Measurements from ENCODE around the gene NAB1. TPM values are rescaled to one million over a fixed set of nuclear protein-coding genes. Genes with fewer than 3 reads are reported as not detected.

Gene NAB1
- total RNA-seq, 1 experiment from 2014 or later: 17.0 TPM

DNA sequence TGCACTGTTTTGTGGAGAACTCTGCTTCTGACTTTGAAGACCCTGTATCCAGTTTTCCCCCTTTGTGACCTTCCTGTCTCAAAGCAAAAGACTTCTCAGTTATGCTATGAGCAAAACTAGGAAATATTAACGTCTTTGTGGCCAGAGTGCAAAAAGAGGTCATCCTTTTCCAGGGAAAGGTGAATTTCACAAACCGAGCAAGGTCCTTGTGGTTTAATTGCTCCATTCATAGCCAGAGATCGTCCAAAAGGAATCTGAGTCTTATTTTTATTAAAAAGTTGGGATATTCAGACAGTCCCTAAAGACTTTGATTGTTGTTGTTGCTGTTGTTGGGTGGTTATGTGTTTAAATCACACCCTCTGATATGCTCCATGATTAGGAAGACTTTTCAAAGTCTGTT, 77.4 kb downstream of the NAB1 start:
- CTCF ChIA-PET: no interaction called here
- POLR2A ChIA-PET (ENCODE audit: unreplicated experiment): no interaction called here

GRCh38 chr2:190736355-190736754, 87.5 kb downstream of the NAB1 start:
- DNase-seq: no peak
- H3F3A ChIP-seq (ENCODE audit: insufficient read depth, low read depth): no peaks in the 10 kb centered on the region
- no peak for TF ChIP-seq EZH2 (IDR thresholded peaks at IDR 0.05; ENCODE audit: low read depth)
- TF ChIP-seq, protein P1, sequence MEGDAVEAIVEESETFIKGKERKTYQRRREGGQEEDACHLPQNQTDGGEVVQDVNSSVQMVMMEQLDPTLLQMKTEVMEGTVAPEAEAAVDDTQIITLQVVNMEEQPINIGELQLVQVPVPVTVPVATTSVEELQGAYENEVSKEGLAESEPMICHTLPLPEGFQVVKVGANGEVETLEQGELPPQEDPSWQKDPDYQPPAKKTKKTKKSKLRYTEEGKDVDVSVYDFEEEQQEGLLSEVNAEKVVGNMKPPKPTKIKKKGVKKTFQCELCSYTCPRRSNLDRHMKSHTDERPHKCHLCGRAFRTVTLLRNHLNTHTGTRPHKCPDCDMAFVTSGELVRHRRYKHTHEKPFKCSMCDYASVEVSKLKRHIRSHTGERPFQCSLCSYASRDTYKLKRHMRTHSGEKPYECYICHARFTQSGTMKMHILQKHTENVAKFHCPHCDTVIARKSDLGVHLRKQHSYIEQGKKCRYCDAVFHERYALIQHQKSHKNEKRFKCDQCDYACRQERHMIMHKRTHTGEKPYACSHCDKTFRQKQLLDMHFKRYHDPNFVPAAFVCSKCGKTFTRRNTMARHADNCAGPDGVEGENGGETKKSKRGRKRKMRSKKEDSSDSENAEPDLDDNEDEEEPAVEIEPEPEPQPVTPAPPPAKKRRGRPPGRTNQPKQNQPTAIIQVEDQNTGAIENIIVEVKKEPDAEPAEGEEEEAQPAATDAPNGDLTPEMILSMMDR (conservative IDR thresholded peaks at IDR 0.05): no peak
- H4K20me1 ChIP-seq (ENCODE audit: insufficient read depth): no peaks in the 10 kb centered on the region
- no peaks in the 10 kb centered on the region for H3K4me1 ChIP-seq (replicated peaks; ENCODE audit: insufficient read depth)
- H3K4me3 ChIP-seq: no peak overlapping the region
- ChIA-PET POLR2A (ENCODE audit: unreplicated experiment) (no interaction called here), CTCF (no interaction called here)
- H3K27me3 ChIP-seq (ENCODE audit: insufficient read depth, low read depth): no peaks in the 10 kb centered on the region
- no peak overlapping the region for H2AFZ ChIP-seq
- H3K4me2 ChIP-seq: no peak overlapping the region
- intact Hi-C loops (cut with micrococcal nuclease; ENCODE audit: unreplicated experiment): no loop called here
- no peaks in the 10 kb centered on the region for H3K9me3 ChIP-seq (ENCODE audit: insufficient read depth, low read depth)
- no TSS peak for BruUV-seq (replicated peaks)
- no peaks in the 10 kb centered on the region for H3K79me2 ChIP-seq (ENCODE audit: low read depth)
- H3K9me2 ChIP-seq (ENCODE audit: insufficient read depth): no peaks in the 10 kb centered on the region
- no peak overlapping the region for H3K27ac ChIP-seq
- H3K36me3 ChIP-seq (ENCODE audit: low read depth): no peaks in the 10 kb centered on the region

More for the DNA sequence above, 77.4 kb downstream of the NAB1 start:
- H3K9me3 ChIP-seq (ENCODE audit: insufficient read depth, low read depth): no peaks in the 10 kb centered on the region
- H3K27ac ChIP-seq: no peak overlapping the region
- H3K9me2 ChIP-seq (ENCODE audit: insufficient read depth): no peaks in the 10 kb centered on the region
- no peak overlapping the region for H2AFZ ChIP-seq
- H4K20me1 ChIP-seq (ENCODE audit: insufficient read depth): no peaks in the 10 kb centered on the region
- H3K4me2 ChIP-seq: no peak overlapping the region
- intact Hi-C loops (cut with micrococcal nuclease; ENCODE audit: unreplicated experiment): no loop called here
- TF ChIP-seq, protein P1 (conservative IDR thresholded peaks at IDR 0.05): no peak
- TF ChIP-seq EZH2 (IDR thresholded peaks at IDR 0.05; ENCODE audit: low read depth): no peak
- H3F3A ChIP-seq (ENCODE audit: insufficient read depth, low read depth): no peaks in the 10 kb centered on the region
- H3K4me3 ChIP-seq: no peak overlapping the region
- no peaks in the 10 kb centered on the region for H3K4me1 ChIP-seq (replicated peaks; ENCODE audit: insufficient read depth)
- no peak for DNase-seq
- H3K27me3 ChIP-seq (ENCODE audit: insufficient read depth, low read depth): no peaks in the 10 kb centered on the region
- no TSS peak for BruUV-seq (replicated peaks)
- no peaks in the 10 kb centered on the region for H3K36me3 ChIP-seq (ENCODE audit: low read depth)
- H3K79me2 ChIP-seq (ENCODE audit: low read depth): no peaks in the 10 kb centered on the region

- H3K4me1 ChIP-seq (replicated peaks; ENCODE audit: insufficient read depth): no peaks in the 10 kb centered on the region
- H3K4me2 ChIP-seq: no peak overlapping the region
- no peaks in the 10 kb centered on the region for H3K27me3 ChIP-seq (ENCODE audit: insufficient read depth, low read depth)
- no peak for TF ChIP-seq EZH2 (IDR thresholded peaks at IDR 0.05; ENCODE audit: low read depth)
- TF ChIP-seq, protein P1 (conservative IDR thresholded peaks at IDR 0.05): no peak
- BruUV-seq (replicated peaks): no TSS peak
- no peak overlapping the region for H3K4me3 ChIP-seq
- CTCF ChIA-PET: no interaction called here
- no peaks in the 10 kb centered on the region for H3K9me3 ChIP-seq (ENCODE audit: insufficient read depth, low read depth)
- DNase-seq: no peak
- no peak overlapping the region for H3K27ac ChIP-seq
- H3K9me2 ChIP-seq (ENCODE audit: insufficient read depth): no peaks in the 10 kb centered on the region
- no peaks in the 10 kb centered on the region for H3K79me2 ChIP-seq (ENCODE audit: low read depth)
- H3F3A ChIP-seq (ENCODE audit: insufficient read depth, low read depth): no peaks in the 10 kb centered on the region
- H2AFZ ChIP-seq: no peak overlapping the region
- no peaks in the 10 kb centered on the region for H4K20me1 ChIP-seq (ENCODE audit: insufficient read depth)
- intact Hi-C loops (cut with micrococcal nuclease; ENCODE audit: unreplicated experiment): no loop called here
- POLR2A ChIA-PET (ENCODE audit: unreplicated experiment): no interaction called here
- H3K36me3 ChIP-seq (ENCODE audit: low read depth): no peaks in the 10 kb centered on the region
Measured at GRCh38 chr2:190740449-190740848, 91.6 kb downstream of the NAB1 start.

Other genes with a start within 250 kb of the NAB1 start
- gene MFSD6, start 240.7 kb upstream of the NAB1 start, total RNA-seq (2021): 13.3 and 15.6 TPM in 2 replicates
- gene NEMP2, start 114.4 kb upstream of the NAB1 start, total RNA-seq (2021): 8.3 and 9.7 TPM in 2 replicates
- 66.4 and 68.5 TPM in 2 replicates for gene GLS, start 231.7 kb downstream of the NAB1 start, total RNA-seq (2021)

All from PC-9 (cell line).